ENCODE data around the gene FRMD4B.

The FRMD4B gene

GRCh38 chr3:69364354-69364753 is 21.5 kb downstream of the FRMD4B start:
- no peak for DNase-seq (ENCODE audit: low read depth, low spot score)

- DNase-seq (ENCODE audit: low read depth, low spot score), result no peak
Measured at GRCh38 chr3:69360690-69361089, 25.2 kb downstream of the FRMD4B start.

GRCh38 chr3:69359916-69360315 is 26.0 kb downstream of the FRMD4B start:
- no peak for DNase-seq (ENCODE audit: low read depth, low spot score)

DNA sequence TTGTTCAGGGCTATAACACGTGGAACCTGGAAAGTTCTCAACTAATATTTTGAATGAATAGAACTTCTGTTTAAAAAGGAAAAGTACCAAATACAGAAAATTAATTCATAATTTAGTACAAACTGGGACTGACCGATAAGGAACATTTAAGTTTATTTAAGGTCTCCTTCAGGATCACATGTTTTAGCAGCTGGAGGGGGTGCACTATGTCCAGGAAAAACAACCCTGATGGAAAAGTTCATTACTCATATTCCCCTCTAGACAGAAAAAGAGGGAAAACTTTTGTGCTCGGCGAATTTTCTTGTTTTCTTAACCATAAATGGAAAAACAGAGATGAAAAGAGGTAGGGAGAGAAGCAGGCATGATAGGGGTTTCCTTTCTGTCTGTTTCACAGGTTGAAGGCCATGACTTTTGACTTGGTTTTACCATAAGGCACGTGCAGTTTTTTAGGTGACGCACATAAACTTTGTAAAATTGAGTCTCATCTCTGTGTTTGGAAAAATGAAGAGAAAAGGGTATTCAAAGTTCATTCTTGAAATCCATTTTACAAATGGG is 26.5 kb downstream of the FRMD4B start:
- no peak for DNase-seq (ENCODE audit: low read depth, low spot score)

DNA sequence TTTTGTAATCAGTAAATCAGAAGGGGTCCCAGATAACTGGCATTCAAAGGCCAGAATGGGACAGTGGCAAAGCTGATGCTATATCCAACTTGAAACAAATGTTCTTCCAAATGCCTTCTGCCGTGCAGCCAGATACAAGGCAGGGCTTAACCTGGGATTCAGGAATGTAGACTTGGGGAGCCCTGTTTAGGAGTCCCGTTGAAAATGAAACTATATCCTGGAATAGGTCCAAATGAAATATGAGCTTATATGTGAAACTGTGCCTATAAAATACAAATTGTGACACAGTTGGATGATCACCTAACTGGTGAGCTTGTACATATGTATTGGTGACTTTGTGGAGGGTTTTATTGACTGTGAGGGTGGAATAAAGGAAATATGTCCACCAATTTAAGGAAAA is 28.7 kb downstream of the FRMD4B start:
- no peak for DNase-seq (ENCODE audit: low read depth, low spot score)

GRCh38 chr3:69354948-69355347 is 30.9 kb downstream of the FRMD4B start:
- no peak for DNase-seq (ENCODE audit: low read depth, low spot score)

- no peak for DNase-seq (ENCODE audit: low read depth, low spot score)
Measured at GRCh38 chr3:69353503-69353902, 32.4 kb downstream of the FRMD4B start.

DNA sequence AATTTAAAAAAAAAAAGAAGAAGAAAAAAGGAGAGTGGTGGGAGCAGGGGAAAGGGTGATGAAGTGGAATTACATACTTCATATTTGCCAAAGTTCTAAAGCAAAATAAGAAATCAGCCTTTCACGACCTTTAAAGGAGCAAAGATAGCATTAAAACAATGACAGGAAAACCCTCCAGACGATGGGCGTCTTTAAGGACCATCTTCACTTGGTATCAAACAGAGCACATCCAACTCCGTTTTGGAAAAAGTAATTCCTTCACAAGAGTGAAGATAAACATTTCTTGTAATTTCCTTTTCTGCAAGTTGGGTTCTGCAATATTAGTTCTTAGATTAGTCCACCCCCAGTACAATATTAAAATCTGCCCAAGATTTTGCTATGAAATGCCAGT is 32.8 kb downstream of the FRMD4B start:
- no peak for DNase-seq (ENCODE audit: low read depth, low spot score)

- DNase-seq (ENCODE audit: low read depth, low spot score), result no peak
Measured at GRCh38 chr3:69352305-69353087, 33.4 kb downstream of the FRMD4B start.

GRCh38 chr3:69343875-69344274 is 42.0 kb downstream of the FRMD4B start:
- no peak for DNase-seq (ENCODE audit: low read depth, low spot score)

- no peak for DNase-seq (ENCODE audit: low read depth, low spot score)
Measured at GRCh38 chr3:69342074-69342473, 43.8 kb downstream of the FRMD4B start.

DNA sequence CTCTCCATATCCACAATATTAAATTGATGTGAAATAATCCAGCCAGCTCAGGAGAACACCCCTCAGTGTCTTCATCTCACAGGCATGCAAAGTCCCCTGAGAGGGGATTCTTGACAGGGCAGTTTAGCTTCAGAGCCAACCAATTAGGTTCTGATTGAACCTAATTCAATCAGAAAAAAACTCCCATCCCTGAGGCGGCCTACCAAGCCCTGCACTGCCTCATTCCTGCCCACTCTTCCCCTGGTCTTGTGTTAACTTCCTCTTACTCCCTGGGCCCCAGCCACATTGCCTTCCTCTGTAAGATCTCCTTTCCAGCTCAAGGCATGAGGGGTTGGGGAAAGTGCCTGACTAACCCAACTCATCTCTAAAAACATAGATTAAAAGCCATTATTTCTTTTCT is 46.1 kb downstream of the FRMD4B start:
- no peak for DNase-seq (ENCODE audit: low read depth, low spot score)

DNA sequence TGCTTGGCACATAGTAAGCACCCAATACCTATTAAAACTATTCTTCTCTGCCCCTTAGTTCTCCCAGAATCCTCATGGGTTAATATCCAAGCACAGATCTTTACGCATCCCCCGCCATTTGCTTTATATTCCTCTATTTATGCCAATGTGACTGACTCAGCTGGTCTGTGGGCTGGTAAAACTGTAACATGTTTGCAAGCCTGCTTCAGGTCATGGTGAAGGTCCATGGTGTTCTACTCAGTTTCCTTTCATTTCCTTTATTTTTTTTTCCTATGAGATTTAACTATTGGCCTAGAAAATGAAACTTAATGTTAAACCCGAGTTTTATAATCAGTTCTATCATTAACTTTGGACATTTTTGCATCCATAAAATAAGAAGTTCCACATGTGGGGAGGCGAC is 47.0 kb downstream of the FRMD4B start:
- DNase-seq (ENCODE audit: low read depth, low spot score), result no peak

- DNase-seq (ENCODE audit: low read depth, low spot score), result no peak
Measured at GRCh38 chr3:69332934-69333333, 53.0 kb downstream of the FRMD4B start.

GRCh38 chr3:69330891-69331400 is 54.9 kb downstream of the FRMD4B start:
- no peak for DNase-seq (ENCODE audit: low read depth, low spot score)

GRCh38 chr3:69329892-69330291 is 56.0 kb downstream of the FRMD4B start:
- no peak for DNase-seq (ENCODE audit: low read depth, low spot score)

DNA sequence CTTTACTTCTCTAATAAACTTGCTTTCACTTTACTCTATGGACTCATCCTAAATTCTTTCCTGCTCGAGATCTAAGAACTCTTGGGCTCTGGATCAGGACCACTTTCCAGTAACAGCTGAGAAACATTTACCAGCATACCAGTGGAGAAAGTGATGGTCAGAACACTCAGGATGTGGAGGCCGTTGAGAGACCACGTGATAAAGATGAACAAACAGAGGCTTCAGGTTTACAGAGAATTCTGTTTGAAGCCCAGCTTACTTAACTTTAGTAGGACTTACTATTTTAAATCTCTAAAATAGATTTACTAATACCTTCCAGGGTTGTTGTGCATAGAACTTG is 57.0 kb downstream of the FRMD4B start:
- no peak for DNase-seq (ENCODE audit: low read depth, low spot score)

- DNase-seq (ENCODE audit: low read depth, low spot score), result no peak
Measured at GRCh38 chr3:69328103-69328962, 57.6 kb downstream of the FRMD4B start.

DNA sequence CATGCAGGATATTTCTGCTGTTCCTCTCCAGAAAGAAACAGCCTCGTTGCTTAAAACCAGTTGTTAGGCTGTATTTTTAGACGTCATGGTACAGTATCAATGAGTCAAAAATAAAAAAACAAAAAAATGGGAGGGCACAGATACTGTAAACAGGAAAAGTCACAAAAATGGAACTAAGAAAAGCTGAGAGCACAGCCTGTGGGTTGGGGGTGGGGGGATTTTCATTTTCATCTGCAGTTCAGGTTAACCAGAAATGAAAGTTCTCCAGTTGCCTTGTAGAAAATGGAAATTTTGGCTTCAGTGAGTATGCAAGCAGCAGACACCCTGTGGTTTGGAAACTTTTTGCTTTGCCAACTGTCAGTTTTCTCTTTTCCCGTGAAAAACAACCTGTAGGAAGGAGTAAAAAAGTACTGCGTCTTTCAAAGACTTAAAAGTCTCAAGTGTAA is 59.0 kb downstream of the FRMD4B start:
- DNase-seq (ENCODE audit: low read depth, low spot score), result no peak

- DNase-seq (ENCODE audit: low read depth, low spot score), result no peak
Measured at GRCh38 chr3:69325151-69325550, 60.7 kb downstream of the FRMD4B start.

DNA sequence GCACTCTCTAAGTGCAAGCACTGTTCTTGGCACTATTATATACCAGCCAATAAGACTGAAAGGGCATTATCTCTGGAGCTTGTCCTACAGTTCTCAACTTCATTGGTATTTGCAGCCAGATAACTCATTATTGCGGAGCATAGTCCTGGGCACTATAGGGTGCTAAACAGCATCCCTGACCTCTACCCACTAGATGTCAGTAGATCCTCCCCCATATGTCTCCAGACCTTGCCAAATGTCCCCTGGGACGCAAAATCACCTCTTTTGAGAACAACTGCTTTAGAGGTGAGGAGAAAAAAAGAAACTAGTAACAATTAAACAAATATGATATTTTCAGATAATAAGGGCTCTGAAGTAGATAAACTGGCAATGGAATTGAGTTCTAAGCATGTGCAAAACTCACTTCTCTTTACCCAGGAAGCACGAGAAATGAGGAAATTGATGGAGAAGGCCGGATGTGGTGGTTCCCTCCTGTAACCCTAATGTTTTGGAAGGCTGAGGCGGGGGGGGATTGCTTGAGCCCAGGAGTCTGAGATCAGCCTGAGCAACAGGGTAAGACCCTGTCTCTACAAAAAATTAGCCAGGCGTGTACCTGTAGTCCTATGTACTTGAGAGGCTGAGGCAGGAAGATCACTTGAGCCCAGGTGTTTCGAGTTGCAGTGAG is 61.4 kb downstream of the FRMD4B start:
- DNase-seq (ENCODE audit: low read depth, low spot score), result no peak

DNA sequence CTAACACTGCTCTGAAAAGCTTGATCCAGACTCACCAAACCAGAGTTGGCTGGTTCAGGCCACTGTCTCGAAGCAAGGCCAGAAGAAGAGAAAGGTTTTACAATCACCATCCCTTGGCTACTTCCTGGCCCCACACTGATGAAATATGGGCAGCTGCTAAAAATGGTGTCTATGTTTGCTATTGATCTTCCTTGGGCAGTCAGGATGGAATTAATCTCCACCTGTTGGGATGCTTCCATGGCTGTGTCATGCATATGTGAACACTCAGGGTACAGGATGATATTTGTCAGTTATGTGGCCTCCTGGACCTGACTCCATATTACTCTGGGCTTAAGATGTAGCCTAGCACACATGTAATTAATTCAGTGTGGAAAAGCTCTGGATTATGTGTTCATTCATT is 61.9 kb downstream of the FRMD4B start:
- no peak for DNase-seq (ENCODE audit: low read depth, low spot score)

All from ELF-1 (cell line).